ENCODE measurements around the gene TF.

GRCh38 chr3:133781570-133781969 is 35.4 kb downstream of the TF start:
- TF ChIP-seq POLR2A (IDR thresholded peaks at IDR 0.05) (no peak), CTCF (IDR thresholded peaks at IDR 0.05) (no peak)
